HG02678 (cell line): ENCODE measurements around the gene SAMD9.
"Not testable (repeated sequence)": the region's sequence is repeated elsewhere in the genome, so short reads cannot be mapped to it uniquely, and the experiment has no call there.

Experiments
- ATAC-seq: cut with Tn5 transposase; IDR thresholded peaks from one replicate; pipeline ENCODE4 v1.9.1; 2021; ENCODE audit warnings: mild to moderate bottlenecking, moderate library complexity; ENCODE audit not compliant: unreplicated experiment

SAMD9 gene

DNA sequence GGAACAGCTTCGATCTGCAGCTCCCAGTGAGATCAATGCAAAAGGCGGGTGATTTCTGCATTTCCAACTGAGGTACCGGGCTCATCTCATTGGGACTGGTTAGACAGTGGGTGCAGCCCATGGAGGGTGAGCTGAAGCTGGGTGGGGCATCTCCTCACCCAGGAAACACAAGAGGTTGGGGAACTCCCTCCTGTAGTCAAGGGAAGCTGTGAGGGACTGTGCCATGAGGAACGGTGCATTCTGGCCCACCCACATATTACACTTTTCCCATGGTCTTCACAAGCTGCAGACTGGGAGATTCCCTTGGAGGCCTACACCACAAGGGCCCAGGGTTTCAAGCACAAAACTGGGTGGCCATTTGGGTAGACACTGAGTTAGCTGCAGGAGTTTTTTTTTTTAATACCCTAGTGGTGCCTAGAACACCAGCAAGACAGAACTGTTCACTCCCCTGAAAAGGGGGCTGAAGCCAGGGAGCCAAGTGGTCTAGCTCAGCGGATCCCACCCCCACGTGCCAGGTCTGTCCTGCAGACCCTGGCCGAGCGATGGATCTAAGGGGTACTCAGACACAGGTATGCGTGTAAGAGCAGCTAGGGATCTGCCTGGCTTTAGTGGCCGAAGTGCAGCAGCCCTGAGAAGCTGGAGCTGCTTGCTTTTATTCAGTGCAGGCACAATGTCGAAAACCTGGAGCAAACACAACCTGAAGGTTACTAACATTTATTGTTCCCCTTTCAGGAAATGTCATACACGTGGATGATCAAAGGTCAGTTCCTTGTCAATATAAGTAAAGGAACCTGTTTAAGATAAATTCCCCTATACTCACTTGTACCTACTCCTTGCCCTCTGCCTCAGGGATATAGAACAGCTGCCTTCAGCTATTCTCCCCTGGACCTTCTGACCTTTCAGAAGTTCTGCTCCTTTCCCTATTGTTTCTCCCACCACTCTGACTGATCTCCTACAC lies 3.1 kb upstream of the SAMD9 start:
- no peak for ATAC-seq

DNA sequence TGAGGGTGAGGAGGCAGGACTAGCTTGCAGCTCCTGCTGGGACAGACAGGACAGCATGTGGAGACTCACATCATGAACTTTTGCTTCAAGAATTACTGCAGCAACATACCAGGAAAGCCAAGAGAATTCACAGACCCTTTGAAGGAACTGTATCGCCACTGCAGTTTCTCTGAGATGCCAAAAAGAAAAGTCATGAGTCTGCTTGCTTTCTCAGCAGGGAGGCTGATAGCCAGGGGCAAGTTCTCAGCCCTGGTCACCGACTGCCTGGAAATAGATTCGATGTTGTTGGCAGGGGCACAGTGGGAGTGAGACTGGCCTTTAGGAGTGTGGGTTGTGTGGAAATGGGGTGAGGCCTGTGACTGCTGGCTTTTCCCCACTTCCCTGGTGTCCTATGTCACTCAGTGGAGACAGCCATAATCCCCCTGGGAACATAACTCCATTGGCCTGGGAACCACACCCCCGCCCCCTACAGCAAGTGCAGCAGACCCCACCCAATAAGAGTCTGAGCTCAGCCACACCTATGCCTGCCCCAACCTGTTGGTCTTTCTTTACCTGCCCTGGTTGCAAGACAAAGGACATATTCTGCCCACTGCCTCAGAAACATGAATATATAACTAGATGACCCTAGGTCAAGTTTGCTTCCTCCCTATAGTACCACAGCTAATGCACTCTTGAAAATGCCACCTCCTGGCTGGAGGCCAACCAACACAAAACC lies 1.6 kb upstream of the SAMD9 start:
- ATAC-seq = no peak

DNA sequence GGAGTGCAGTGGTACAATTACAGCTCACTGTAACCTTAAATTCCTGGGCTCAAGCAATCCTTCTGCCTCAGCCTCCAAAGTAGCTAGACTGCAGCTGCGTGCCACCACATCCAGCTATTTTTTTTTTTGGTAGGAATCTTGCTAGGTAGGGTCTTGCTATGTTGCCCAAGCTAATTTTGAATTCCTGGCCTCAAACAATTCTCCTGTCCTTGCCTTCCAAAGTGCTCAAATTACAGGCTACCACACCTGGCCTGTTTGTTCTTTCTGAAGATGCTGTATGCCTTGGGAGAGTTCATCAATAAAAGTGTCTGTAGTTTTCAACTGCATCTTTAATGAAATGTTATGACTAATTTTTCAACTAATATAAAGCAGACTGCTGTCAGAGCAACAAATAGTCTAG lies 452 bp downstream of the SAMD9 start:
- ATAC-seq = no peak

GRCh38 chr7:93115796-93116195 lies 2.0 kb downstream of the SAMD9 start:
- ATAC-seq = no peak

- no peak for ATAC-seq
Observed at GRCh38 chr7:93108003-93108402, 9.8 kb downstream of the SAMD9 start.

- no peak for ATAC-seq
Observed at GRCh38 chr7:93097388-93097787, 20.4 kb downstream of the SAMD9 start.

GRCh38 chr7:93092757-93093370 lies 24.9 kb downstream of the SAMD9 start:
- ATAC-seq = peak; percentile 79

DNA sequence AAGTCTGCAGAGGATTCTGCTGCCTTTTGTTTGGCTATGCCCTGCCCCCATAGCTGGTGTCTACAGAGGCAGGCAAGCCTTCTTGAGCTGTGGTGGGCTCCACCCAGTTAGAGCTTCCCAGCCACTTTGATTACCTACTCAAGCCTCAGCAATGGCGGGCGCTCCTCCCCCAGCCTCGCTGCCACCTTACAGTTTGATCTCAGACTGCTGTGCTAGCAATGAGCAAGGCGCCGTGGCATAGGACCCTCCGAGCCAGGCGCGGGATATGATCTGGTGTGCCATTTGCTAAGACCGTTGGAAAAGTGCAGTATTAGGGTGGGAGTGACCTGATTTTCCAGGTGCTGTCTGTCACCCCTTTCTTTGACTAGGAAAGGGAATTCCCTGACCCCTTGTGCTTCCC lies 44.4 kb downstream of the SAMD9 start:
- not testable (repeated sequence) for ATAC-seq

- ATAC-seq = no peak
Observed at GRCh38 chr7:93062599-93062998, 55.2 kb downstream of the SAMD9 start.

GRCh38 chr7:93060865-93061264 lies 56.9 kb downstream of the SAMD9 start:
- no peak for ATAC-seq

GRCh38 chr7:93060025-93060424 lies 57.8 kb downstream of the SAMD9 start:
- ATAC-seq = no peak

- not testable (repeated sequence) for ATAC-seq
Observed at GRCh38 chr7:93056621-93057020, 61.2 kb downstream of the SAMD9 start.

DNA sequence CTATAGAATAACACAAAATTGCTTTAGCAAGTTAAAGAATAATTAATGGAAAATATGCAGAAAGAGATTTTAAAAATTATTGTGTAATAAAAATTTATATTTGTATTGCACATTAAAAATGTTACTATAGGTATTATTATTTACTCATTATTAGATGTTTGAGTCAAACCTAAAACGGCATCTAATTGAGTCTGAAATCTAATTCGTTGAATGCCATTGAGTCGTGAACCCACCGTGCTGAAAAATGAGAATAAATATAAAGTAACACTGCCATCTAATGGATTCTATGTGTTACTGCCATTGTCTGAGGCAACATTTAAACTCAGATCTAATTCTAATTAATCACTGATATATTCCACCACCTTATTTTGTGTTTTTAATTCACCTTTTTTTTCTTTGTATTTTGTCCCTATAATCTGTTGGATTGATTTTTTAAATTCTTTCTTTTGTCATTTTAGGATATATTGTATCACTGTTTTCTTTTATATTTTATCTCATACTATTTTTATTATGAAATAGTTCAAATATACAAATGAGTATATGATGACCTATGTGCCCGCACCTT lies 62.2 kb downstream of the SAMD9 start:
- ATAC-seq = peak; percentile 78

GRCh38 chr7:93054975-93055374 lies 62.8 kb downstream of the SAMD9 start:
- ATAC-seq = no peak

- no peak for ATAC-seq
Observed at GRCh38 chr7:93053949-93054943, 63.5 kb downstream of the SAMD9 start.

- ATAC-seq = no peak
Observed at GRCh38 chr7:93053209-93053948, 64.4 kb downstream of the SAMD9 start.

DNA sequence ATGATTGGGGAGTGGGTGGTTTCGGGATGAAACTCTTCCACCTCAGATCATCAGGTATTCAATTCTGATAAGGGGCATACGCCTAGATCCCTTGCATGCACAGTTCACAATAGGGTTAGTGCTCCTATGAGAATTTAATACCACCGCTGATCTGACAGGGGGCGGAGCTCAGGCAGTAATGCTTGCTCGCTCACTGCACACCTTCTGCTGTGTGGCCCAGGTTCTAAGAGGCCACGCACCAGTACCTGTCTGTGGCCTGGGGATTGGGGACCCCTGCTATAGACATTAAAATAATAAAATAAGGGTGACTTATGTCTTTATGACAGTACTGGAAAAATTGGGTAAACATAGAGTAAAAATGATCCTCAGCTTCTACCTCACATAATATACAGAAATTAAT lies 66.1 kb downstream of the SAMD9 start:
- no peak for ATAC-seq
